Effector memory CD4-positive, alpha-beta T cell (primary cell): ENCODE results near the gene PTPRZ1.

ENCODE experiments used
- DNase-seq, 3 donors: peaks; one replicate each; pipeline ENCODE4 v3.0.0-alpha.2; 2020
- H3K27ac ChIP-seq: 2 replicates; pipeline ENCODE4 v1.7.0; 2013; ENCODE audit warnings: mild to moderate bottlenecking, low read length, moderate library complexity; ENCODE audit not compliant: insufficient read depth, poor library complexity, severe bottlenecking
- H3K27me3 ChIP-seq: replicated peaks from 2 replicates; pipeline ENCODE4 v1.7.0; 2013; ENCODE audit warnings: mild to moderate bottlenecking, low read length; ENCODE audit not compliant: insufficient read depth, control insufficient read depth, poor library complexity, severe bottlenecking
- H3K36me3 ChIP-seq: 2 replicates; pipeline ENCODE4 v1.7.0; 2013; ENCODE audit warnings: mild to moderate bottlenecking, low read length, moderate library complexity; ENCODE audit not compliant: control insufficient read depth, insufficient read depth
- H3K4me1 ChIP-seq: 2 replicates; pipeline ENCODE4 v1.7.0; 2013; ENCODE audit warnings: low read length, mild to moderate bottlenecking; ENCODE audit not compliant: control insufficient read depth, insufficient read depth, poor library complexity, severe bottlenecking
- H3K4me3 ChIP-seq: 2 replicates; pipeline ENCODE4 v1.7.0; 2013; ENCODE audit warnings: low read length, low read depth, mild to moderate bottlenecking; ENCODE audit not compliant: insufficient read depth, poor library complexity, severe bottlenecking
- H3K9me3 ChIP-seq: 2 replicates; pipeline ENCODE4 v1.7.0; 2013; ENCODE audit warnings: mild to moderate bottlenecking, low read length, moderate library complexity; ENCODE audit not compliant: control insufficient read depth

The PTPRZ1 gene

DNA sequence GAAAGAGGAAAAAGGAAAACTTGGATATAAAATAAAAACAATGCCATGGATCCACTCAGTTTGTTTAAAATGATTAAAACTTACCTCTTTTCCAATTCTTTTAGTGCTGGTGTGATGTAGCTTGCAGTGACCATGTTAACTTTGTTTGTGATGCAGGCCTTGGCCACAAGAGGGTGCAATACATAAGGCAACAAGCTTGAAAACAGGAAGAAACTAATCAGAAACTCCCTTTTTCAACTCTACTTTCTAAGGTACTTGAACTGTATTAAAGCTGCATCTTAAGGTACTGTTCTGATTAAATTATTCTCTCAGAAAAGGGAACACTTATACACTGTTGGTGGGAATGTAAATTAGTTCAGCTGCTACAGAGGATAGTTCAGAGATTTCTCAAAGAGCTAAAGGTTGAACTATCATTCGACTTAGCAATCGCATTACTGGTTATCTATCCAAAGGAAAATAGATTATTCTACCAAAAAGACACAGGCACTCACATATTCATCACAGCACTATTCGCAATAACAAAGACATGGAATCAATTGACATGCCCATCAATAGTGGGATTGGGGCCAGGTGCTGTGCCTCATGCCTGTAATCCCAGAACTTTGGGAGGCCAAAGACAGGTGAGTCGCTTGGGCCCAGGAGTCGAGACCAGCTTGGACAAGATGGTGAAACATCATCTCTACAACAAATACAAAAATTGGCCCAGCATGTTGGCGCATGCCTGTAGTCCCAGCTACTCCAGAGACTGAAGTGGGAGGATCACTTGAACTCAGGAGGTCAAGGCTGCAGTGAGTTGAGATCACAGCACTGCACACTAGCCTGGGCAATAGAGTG, 220.2 kb downstream of the PTPRZ1 start:
- H3K27ac ChIP-seq, result no peak overlapping the region
- DNase-seq, result no peak
- H3K4me1 ChIP-seq, result no peaks in the 10 kb centered on the region
- H3K27me3 ChIP-seq, result no peaks in the 10 kb centered on the region
- H3K4me3 ChIP-seq, result no peak overlapping the region
- H3K9me3 ChIP-seq, result no peaks in the 10 kb centered on the region
- no peaks in the 10 kb centered on the region for H3K36me3 ChIP-seq

DNA sequence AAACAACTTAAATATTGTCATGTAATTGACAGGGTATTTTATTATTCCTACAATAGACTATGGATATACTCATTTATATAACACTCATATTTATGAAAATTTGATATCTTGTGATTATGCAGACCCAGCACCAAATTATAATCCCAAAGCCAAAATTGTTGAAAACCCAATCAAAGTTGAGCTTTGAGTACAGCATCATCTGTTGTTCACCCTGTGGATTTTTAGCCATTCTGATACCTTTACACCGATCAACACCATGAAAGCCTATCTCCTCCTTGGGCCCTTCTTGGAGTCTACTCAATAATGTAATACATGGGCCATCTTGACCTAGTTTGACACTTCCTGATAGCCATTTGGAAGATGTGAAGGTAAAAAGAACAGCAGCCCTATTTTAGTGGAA, 221.6 kb downstream of the PTPRZ1 start:
- Histone ChIP-seq H3K36me3 (no peaks in the 10 kb centered on the region), H3K4me3 (no peak overlapping the region), H3K4me1 (no peaks in the 10 kb centered on the region), H3K27ac (no peak overlapping the region), H3K9me3 (no peaks in the 10 kb centered on the region), H3K27me3 (no peaks in the 10 kb centered on the region)
- DNase-seq, result no peak

DNA sequence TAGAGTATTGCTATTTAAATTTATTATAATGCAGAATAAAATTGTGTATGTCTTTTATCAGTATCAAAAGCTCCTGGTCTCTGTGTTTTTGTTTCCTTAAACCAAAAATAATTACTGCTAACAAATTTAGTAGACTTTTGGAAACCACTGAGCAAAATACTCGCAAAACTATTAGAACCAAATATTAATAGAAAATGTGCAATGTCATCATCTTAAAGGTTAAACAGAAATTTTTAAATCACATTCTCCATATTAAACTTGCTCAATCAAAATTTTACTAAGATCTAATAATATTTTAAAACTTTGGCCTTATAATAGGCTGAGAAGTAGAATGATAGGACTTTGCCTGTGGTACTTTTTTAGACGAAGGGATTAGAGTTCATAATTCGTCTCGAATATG, 222.7 kb downstream of the PTPRZ1 start:
- no peaks in the 10 kb centered on the region for H3K4me1 ChIP-seq
- H3K36me3 ChIP-seq, result no peaks in the 10 kb centered on the region
- no peaks in the 10 kb centered on the region for H3K27me3 ChIP-seq
- no peak for DNase-seq
- H3K27ac ChIP-seq, result no peak overlapping the region
- no peaks in the 10 kb centered on the region for H3K9me3 ChIP-seq
- H3K4me3 ChIP-seq, result no peak overlapping the region

DNA sequence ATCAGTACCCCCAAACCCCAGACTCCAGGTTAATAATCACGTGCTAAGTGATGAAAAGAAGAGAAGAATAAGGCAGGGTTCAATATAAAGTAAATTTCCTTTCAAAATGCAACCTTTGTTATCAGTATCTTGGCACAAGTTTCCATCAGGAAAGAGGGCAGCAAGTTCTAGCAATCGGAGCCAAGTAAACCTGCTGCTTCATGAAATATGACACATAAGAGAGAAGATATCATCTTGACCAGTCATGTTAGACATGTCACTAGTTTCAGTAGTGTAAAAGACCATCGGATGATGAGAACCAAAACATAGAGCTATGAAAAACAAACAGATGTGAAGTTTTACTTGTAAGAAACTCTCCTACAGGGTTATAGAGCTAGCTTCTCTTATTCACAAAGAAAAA, 227.1 kb downstream of the PTPRZ1 start:
- Histone ChIP-seq H3K4me1 (no peaks in the 10 kb centered on the region), H3K27ac (no peak overlapping the region), H3K9me3 (peaks cover 5% of the 10 kb centered on the region), H3K4me3 (no peak overlapping the region), H3K36me3 (no peaks in the 10 kb centered on the region), H3K27me3 (no peaks in the 10 kb centered on the region)
- DNase-seq, result no peak

DNA sequence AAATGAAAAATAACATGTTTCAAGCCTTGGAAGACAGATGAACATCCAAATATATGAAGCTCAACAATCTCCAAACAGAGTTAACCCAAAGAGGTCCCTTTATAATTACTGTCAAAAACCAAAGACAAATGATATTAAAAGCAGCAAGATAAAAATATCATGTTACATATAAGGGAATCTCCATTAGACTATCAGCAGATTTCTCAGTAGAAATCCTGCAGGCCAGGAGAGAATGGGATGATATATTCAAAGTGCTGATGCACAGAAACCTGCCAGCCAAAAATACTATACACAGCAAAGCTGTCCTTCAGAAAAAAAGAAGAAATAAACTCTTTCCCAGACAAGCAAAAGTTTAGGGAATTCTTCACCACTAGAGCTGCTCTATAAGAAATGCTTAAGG, 230.1 kb downstream of the PTPRZ1 start:
- DNase-seq, result no peak
- no peaks in the 10 kb centered on the region for H3K4me1 ChIP-seq
- H3K27ac ChIP-seq, result no peak overlapping the region
- no peak overlapping the region for H3K4me3 ChIP-seq
- no peaks in the 10 kb centered on the region for H3K27me3 ChIP-seq
- H3K36me3 ChIP-seq, result no peaks in the 10 kb centered on the region
- H3K9me3 ChIP-seq, result peaks cover 5% of the 10 kb centered on the region
